ENCODE results near the gene LINC00305. TPM values are rescaled to one million over a fixed set of nuclear protein-coding genes. Genes with fewer than 3 reads are reported as not detected.

The LINC00305 gene
- total RNA-seq (2014; rRNA removed; shearing (Covaris generic)): not detected in 2 replicates

- DNase-seq (ENCODE audit: low read depth): no peak
These were observed at the start of gene LINC00305 for GRCh38 chr18:64148988-64149387. Gene LINC00305, minus strand, starts transcription at chr18:64149088.

GRCh38 chr18:64191069-64191468 lies 42.2 kb upstream of the LINC00305 start:
- no peak for DNase-seq (ENCODE audit: low read depth)

- no peak for DNase-seq (ENCODE audit: low read depth)
These were observed 37.1 kb upstream of the LINC00305 start for GRCh38 chr18:64185987-64186386.

- no peak for DNase-seq (ENCODE audit: low read depth)
These were observed 34.8 kb upstream of the LINC00305 start for GRCh38 chr18:64183665-64184064.

GRCh38 chr18:64180617-64181016 lies 31.7 kb upstream of the LINC00305 start:
- no peak for DNase-seq (ENCODE audit: low read depth)

GRCh38 chr18:64180171-64180570 lies 31.3 kb upstream of the LINC00305 start:
- no peak for DNase-seq (ENCODE audit: low read depth)

GRCh38 chr18:64179556-64180080 lies 30.7 kb upstream of the LINC00305 start:
- no peak for DNase-seq (ENCODE audit: low read depth)

GRCh38 chr18:64178860-64179259 lies 30.0 kb upstream of the LINC00305 start:
- DNase-seq (ENCODE audit: low read depth): no peak

GRCh38 chr18:64175432-64175831 lies 26.5 kb upstream of the LINC00305 start:
- DNase-seq (ENCODE audit: low read depth): no peak

- DNase-seq (ENCODE audit: low read depth): no peak
These were observed 22.7 kb upstream of the LINC00305 start for GRCh38 chr18:64171576-64171975.

- DNase-seq (ENCODE audit: low read depth): no peak
These were observed 18.6 kb upstream of the LINC00305 start for GRCh38 chr18:64167408-64167925.

- DNase-seq (ENCODE audit: low read depth): no peak
These were observed 17.0 kb upstream of the LINC00305 start for GRCh38 chr18:64165906-64166305.

GRCh38 chr18:64164883-64165282 lies 16.0 kb upstream of the LINC00305 start:
- DNase-seq (ENCODE audit: low read depth): no peak

- DNase-seq (ENCODE audit: low read depth): no peak
These were observed 1.1 kb upstream of the LINC00305 start for GRCh38 chr18:64149916-64150438.

GRCh38 chr18:64142904-64143303 lies 6.0 kb downstream of the LINC00305 start:
- no peak for DNase-seq (ENCODE audit: low read depth)

- DNase-seq (ENCODE audit: low read depth): no peak
These were observed 11.0 kb downstream of the LINC00305 start for GRCh38 chr18:64137914-64138313.

- peak; percentile 53 for DNase-seq (ENCODE audit: low read depth)
These were observed 14.7 kb downstream of the LINC00305 start for GRCh38 chr18:64134044-64134747.

- no peak for DNase-seq (ENCODE audit: low read depth)
These were observed 16.0 kb downstream of the LINC00305 start for GRCh38 chr18:64132871-64133270.

- DNase-seq (ENCODE audit: low read depth): no peak
These were observed 17.6 kb downstream of the LINC00305 start for GRCh38 chr18:64131314-64131713.

GRCh38 chr18:64127172-64127571 lies 21.7 kb downstream of the LINC00305 start:
- DNase-seq (ENCODE audit: low read depth): no peak

GRCh38 chr18:64119916-64120315 lies 29.0 kb downstream of the LINC00305 start:
- DNase-seq (ENCODE audit: low read depth): no peak

- no peak for DNase-seq (ENCODE audit: low read depth)
These were observed 30.5 kb downstream of the LINC00305 start for GRCh38 chr18:64118406-64118805.

GRCh38 chr18:64116571-64117175 lies 32.2 kb downstream of the LINC00305 start:
- DNase-seq (ENCODE audit: low read depth): no peak

Data from M059J (cell line).